Measurements from ENCODE around the gene KDM3A. TPM values are rescaled to one million over a fixed set of nuclear protein-coding genes. Genes with fewer than 3 reads are reported as not detected.

The KDM3A gene
- total RNA-seq, 3 donors from 2014 or later, result 36.1 to 73.6 (median 53.6) TPM

DNA sequence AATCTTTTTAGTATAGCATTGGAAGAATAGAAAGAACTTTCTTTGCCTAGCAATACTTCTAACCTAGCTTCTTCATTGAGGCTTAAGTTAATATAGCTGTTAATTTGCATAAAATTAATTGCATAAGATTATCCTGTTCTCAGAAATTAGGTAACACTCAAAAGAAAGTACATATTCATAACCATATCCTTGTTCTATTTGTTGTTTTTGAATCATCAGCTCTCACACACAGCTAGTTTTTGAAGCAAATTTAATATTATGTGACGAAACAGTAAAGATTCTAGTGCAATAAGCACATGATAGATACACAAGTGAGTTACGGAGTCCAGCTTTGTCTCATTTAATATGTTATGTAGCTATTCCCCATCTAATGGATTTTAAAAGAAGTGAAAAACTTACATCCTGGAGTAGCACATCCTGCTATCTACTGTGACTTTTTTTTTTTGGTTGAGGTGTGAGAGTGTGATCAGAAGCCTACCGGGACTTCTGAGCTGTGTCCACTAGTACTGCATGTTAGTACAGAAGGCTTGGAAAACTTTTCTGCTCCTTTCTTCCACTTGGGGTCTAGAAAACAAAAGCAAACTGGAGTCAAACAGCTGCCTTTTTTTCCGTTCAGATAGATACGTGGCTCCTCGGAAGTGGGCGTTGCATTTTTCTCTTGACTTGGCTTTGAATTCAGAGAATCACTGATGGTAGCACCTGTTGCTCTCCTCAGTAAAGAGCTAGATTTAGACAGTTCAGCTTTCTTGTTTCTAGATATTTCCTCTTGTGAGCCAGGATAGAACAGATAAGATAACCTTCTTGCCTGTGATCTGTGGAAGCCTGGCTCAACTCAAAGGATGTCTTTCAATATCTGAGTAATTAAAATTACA is 27.2 kb downstream of the KDM3A start:
- no peak overlapping the region for H3K4me3 ChIP-seq
- no peak for ATAC-seq
- H3K9me3 ChIP-seq, result no peaks in the 10 kb centered on the region
- TF ChIP-seq, protein P1, sequence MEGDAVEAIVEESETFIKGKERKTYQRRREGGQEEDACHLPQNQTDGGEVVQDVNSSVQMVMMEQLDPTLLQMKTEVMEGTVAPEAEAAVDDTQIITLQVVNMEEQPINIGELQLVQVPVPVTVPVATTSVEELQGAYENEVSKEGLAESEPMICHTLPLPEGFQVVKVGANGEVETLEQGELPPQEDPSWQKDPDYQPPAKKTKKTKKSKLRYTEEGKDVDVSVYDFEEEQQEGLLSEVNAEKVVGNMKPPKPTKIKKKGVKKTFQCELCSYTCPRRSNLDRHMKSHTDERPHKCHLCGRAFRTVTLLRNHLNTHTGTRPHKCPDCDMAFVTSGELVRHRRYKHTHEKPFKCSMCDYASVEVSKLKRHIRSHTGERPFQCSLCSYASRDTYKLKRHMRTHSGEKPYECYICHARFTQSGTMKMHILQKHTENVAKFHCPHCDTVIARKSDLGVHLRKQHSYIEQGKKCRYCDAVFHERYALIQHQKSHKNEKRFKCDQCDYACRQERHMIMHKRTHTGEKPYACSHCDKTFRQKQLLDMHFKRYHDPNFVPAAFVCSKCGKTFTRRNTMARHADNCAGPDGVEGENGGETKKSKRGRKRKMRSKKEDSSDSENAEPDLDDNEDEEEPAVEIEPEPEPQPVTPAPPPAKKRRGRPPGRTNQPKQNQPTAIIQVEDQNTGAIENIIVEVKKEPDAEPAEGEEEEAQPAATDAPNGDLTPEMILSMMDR (IDR thresholded peaks at IDR 0.05), result no peak
- H3K36me3 ChIP-seq (ENCODE audit: low read depth), result peaks cover 3% of the 10 kb centered on the region
- no peaks in the 10 kb centered on the region for H3K4me1 ChIP-seq (ENCODE audit: low read depth)
- intact Hi-C loops (cut with DNase I, micrococcal nuclease), result no loop called here
- no peak for DNase-seq

DNA sequence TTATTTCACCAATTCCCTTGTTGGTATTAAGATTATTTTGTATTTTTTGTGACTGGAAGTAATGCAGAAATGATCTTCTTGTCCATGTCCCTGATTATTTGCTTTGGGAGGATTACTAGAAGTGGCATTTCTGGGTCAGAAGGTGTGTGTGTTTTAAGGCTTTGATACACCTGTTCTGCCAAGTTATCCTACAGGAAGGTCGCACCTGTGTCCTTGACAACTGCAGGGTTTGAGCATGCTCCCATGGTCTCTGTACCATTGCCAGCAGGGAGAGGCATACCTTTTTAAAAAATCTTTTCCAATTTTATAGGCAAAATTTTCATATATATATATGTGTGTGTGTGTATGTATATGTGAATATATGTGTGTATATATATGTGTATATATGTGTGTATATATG is 29.7 kb downstream of the KDM3A start:
- ATAC-seq (no peak), DNase-seq (no peak)
- no peaks in the 10 kb centered on the region for H3K36me3 ChIP-seq (ENCODE audit: low read depth)

GRCh38 chr2:86471637-86472036 is 30.5 kb downstream of the KDM3A start:
- TF ChIP-seq, protein P1 (IDR thresholded peaks at IDR 0.05), result no peak
- Histone ChIP-seq H3K4me1 (ENCODE audit: low read depth) (no peaks in the 10 kb centered on the region), H3K9me3 (no peaks in the 10 kb centered on the region), H3K4me3 (no peak overlapping the region), H3K36me3 (ENCODE audit: low read depth) (no peaks in the 10 kb centered on the region)
- ATAC-seq (no peak), DNase-seq (no peak)
- intact Hi-C loops (cut with DNase I, micrococcal nuclease), result no loop called here

More for the DNA sequence above, 29.7 kb downstream of the KDM3A start:
- Histone ChIP-seq H3K4me1 (ENCODE audit: low read depth) (no peaks in the 10 kb centered on the region), H3K4me3 (no peak overlapping the region), H3K9me3 (no peaks in the 10 kb centered on the region)
- intact Hi-C loops (cut with DNase I, micrococcal nuclease), result no loop called here
- TF ChIP-seq, protein P1 (IDR thresholded peaks at IDR 0.05), result no peak

DNA sequence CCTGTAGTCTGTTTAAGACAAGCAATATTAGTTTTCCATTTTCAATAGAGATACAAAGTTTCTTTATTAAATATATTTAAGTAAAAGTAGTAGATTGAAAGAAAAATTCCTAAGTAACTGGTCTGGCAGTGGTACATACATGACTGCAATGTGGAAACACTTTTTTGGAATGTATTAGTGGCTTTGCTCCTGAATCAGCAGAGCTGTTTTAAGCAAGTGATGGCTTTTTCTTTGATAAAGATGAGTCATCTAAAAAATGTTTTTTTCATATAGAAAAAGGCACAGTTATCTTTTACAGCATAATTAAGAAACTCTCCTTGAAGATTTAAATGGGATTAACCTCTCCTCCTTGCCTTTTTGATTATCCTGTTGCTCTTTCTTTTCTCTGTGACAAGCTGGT is 34.9 kb downstream of the KDM3A start:
- peaks cover 12% of the 10 kb centered on the region for H3K36me3 ChIP-seq (ENCODE audit: low read depth)
- no peaks in the 10 kb centered on the region for H3K9me3 ChIP-seq
- no peak for ATAC-seq
- TF ChIP-seq, protein P1 (IDR thresholded peaks at IDR 0.05), result no peak
- intact Hi-C loops (cut with DNase I, micrococcal nuclease), result no loop called here
- no peaks in the 10 kb centered on the region for H3K4me1 ChIP-seq (ENCODE audit: low read depth)
- H3K4me3 ChIP-seq, result no peak overlapping the region
- DNase-seq, result no peak

- DNase-seq (no peak), ATAC-seq (no peak)
- intact Hi-C loops (cut with DNase I, micrococcal nuclease), result no loop called here
- Histone ChIP-seq H3K4me1 (ENCODE audit: low read depth) (no peaks in the 10 kb centered on the region), H3K9me3 (no peaks in the 10 kb centered on the region), H3K36me3 (ENCODE audit: low read depth) (peaks cover 12% of the 10 kb centered on the region), H3K4me3 (no peak overlapping the region)
- TF ChIP-seq, protein P1 (IDR thresholded peaks at IDR 0.05), result no peak
Observed at GRCh38 chr2:86476918-86477317, 35.7 kb downstream of the KDM3A start.
